Measurements from ENCODE around the gene FARP1.

Gene FARP1

GRCh38 chr13:98133946-98134345 lies 8.9 kb upstream of the FARP1 start:
- DNase-seq (ENCODE audit: low spot score), result no peak

- no peak for DNase-seq (ENCODE audit: low spot score)
Observed at GRCh38 chr13:98134901-98135300, 8.0 kb upstream of the FARP1 start.

GRCh38 chr13:98141091-98141490 lies 1.8 kb upstream of the FARP1 start:
- no peak for DNase-seq (ENCODE audit: low spot score)

GRCh38 chr13:98141509-98142379 lies 1.1 kb upstream of the FARP1 start:
- DNase-seq (ENCODE audit: low spot score), result peak; percentile 46

GRCh38 chr13:98143157-98143553 lies 261 bp downstream of the FARP1 start:
- DNase-seq (ENCODE audit: low spot score), result no peak

GRCh38 chr13:98143601-98144026 lies 720 bp downstream of the FARP1 start:
- peak; percentile 35 for DNase-seq (ENCODE audit: low spot score)

- no peak for DNase-seq (ENCODE audit: low spot score)
Observed at GRCh38 chr13:98144027-98144741, 1.3 kb downstream of the FARP1 start.

- DNase-seq (ENCODE audit: low spot score), result peak; percentile 49
Observed at GRCh38 chr13:98144801-98145350, 2.0 kb downstream of the FARP1 start.

- no peak for DNase-seq (ENCODE audit: low spot score)
Observed at GRCh38 chr13:98147521-98147920, 4.6 kb downstream of the FARP1 start.

- no peak for DNase-seq (ENCODE audit: low spot score)
Observed at GRCh38 chr13:98150832-98151479, 8.1 kb downstream of the FARP1 start.

- no peak for DNase-seq (ENCODE audit: low spot score)
Observed at GRCh38 chr13:98155475-98156109, 12.7 kb downstream of the FARP1 start.

- no peak for DNase-seq (ENCODE audit: low spot score)
Observed at GRCh38 chr13:98156259-98156658, 13.4 kb downstream of the FARP1 start.

- no peak for DNase-seq (ENCODE audit: low spot score)
Observed at GRCh38 chr13:98157188-98157587, 14.3 kb downstream of the FARP1 start.

- DNase-seq (ENCODE audit: low spot score), result no peak
Observed at GRCh38 chr13:98157609-98158008, 14.7 kb downstream of the FARP1 start.

GRCh38 chr13:98158172-98158899 lies 15.4 kb downstream of the FARP1 start:
- no peak for DNase-seq (ENCODE audit: low spot score)

- DNase-seq (ENCODE audit: low spot score), result no peak
Observed at GRCh38 chr13:98162935-98163334, 20.0 kb downstream of the FARP1 start.

- DNase-seq (ENCODE audit: low spot score), result no peak
Observed at GRCh38 chr13:98169331-98169730, 26.4 kb downstream of the FARP1 start.

GRCh38 chr13:98171900-98172589 lies 29.2 kb downstream of the FARP1 start:
- DNase-seq (ENCODE audit: low spot score), result peak; percentile 45

GRCh38 chr13:98172590-98173422 lies 29.9 kb downstream of the FARP1 start:
- DNase-seq (ENCODE audit: low spot score), result no peak
